Neuronal stem cell (in vitro differentiated cells): ENCODE measurements around the gene MS4A2.

Source experiments
- DNase-seq: peaks from one replicate; pipeline ENCODE4 v3.0.0-alpha.2; 2013; ENCODE audit warnings: low spot score
- H2AFZ ChIP-seq: one replicate; pipeline ENCODE4 v1.6.1; 2013; ENCODE audit warnings: mild to moderate bottlenecking, low read length, inconsistent platforms
- H2AK5ac ChIP-seq: 2 replicates; pipeline ENCODE4 v1.6.1; 2013; ENCODE audit warnings: low read depth, mild to moderate bottlenecking, inconsistent platforms, low read length, moderate library complexity, mixed read lengths
- H2BK120ac ChIP-seq: 2 replicates; pipeline ENCODE4 v1.6.1; 2013; ENCODE audit warnings: low read depth, mild to moderate bottlenecking, inconsistent platforms, low read length, moderate library complexity, mixed read lengths
- H2BK12ac ChIP-seq: one replicate; pipeline ENCODE4 v1.6.1; 2013; ENCODE audit warnings: low read length, inconsistent platforms
- H2BK15ac ChIP-seq: 2 replicates; pipeline ENCODE4 v1.6.1; 2013; ENCODE audit warnings: mild to moderate bottlenecking, low read length, inconsistent platforms, mixed read lengths
- H2BK5ac ChIP-seq: one replicate; pipeline ENCODE4 v1.6.1; 2013; ENCODE audit warnings: inconsistent platforms, mild to moderate bottlenecking, low read length, moderate library complexity
- H3K14ac ChIP-seq: one replicate; pipeline ENCODE4 v1.6.1; 2013; ENCODE audit warnings: low read length, inconsistent platforms
- H3K18ac ChIP-seq: 2 replicates; pipeline ENCODE4 v1.6.1; 2013; ENCODE audit warnings: low read length, inconsistent platforms
- H3K23ac ChIP-seq: 2 replicates; pipeline ENCODE4 v1.6.1; 2013; ENCODE audit warnings: low read depth, mild to moderate bottlenecking, mixed read lengths, low read length, inconsistent platforms; ENCODE audit not compliant: poor library complexity
- H3K27ac ChIP-seq: replicated peaks from 3 replicates; pipeline ENCODE4 v1.5.1; 2013; ENCODE audit warnings: low read length, inconsistent platforms
- H3K27me3 ChIP-seq, 3 experiments: 2 replicates each; pipeline ENCODE4 v1.6.1; 2013; ENCODE audit warnings: low read length in 3 of 3, mild to moderate bottlenecking in 2 of 3, inconsistent platforms in 1 of 3, low read depth in 1 of 3, mixed read lengths in 1 of 3, moderate library complexity in 1 of 3; ENCODE audit not compliant: control insufficient read depth in 3 of 3, insufficient read depth in 3 of 3
- H3K36me3 ChIP-seq, 2 donors: replicated peaks in 1 of 2; 2 replicates each; pipeline ENCODE4 v1.6.1; 2013; ENCODE audit warnings: low read length in 2 of 2; ENCODE audit not compliant: control insufficient read depth in 2 of 2, insufficient read depth in 2 of 2
- H3K4ac ChIP-seq: 2 replicates; pipeline ENCODE4 v1.6.1; 2013; ENCODE audit warnings: inconsistent platforms, mild to moderate bottlenecking, low read length, moderate library complexity
- H3K4me1 ChIP-seq, 2 donors: 1 replicate in 1 of 2; 2 replicates in 1 of 2; pipeline ENCODE4 v1.6.1; 2013; ENCODE audit warnings: low read length in 2 of 2, low read depth in 1 of 2; ENCODE audit not compliant: control insufficient read depth in 2 of 2, insufficient read depth in 1 of 2
- H3K4me2 ChIP-seq: one replicate; pipeline ENCODE4 v1.6.1; 2013; ENCODE audit warnings: mild to moderate bottlenecking, low read length, inconsistent platforms; ENCODE audit not compliant: insufficient read depth, poor library complexity, severe bottlenecking
- H3K4me3 ChIP-seq, 2 donors: 2 replicates each; pipeline ENCODE4 v1.5.1; 2013; ENCODE audit warnings: low read length in 2 of 2, mild to moderate bottlenecking in 2 of 2, inconsistent platforms in 1 of 2, moderate library complexity in 1 of 2
- H3K79me1 ChIP-seq: one replicate; pipeline ENCODE4 v1.6.1; 2013; ENCODE audit warnings: low read depth, mild to moderate bottlenecking, inconsistent platforms, low read length, moderate library complexity
- H3K9ac ChIP-seq: one replicate; pipeline ENCODE4 v1.6.1; 2013; ENCODE audit warnings: mild to moderate bottlenecking, low read depth, low read length, inconsistent platforms; ENCODE audit not compliant: poor library complexity
- H3K9me3 ChIP-seq, 2 donors: replicated peaks in 1 of 2; 2 replicates each; pipeline versions ENCODE3 to v1.6.1; 2013; ENCODE audit warnings: low read length in 2 of 2, mild to moderate bottlenecking in 2 of 2, inconsistent platforms in 1 of 2, low read depth in 1 of 2, mixed read lengths in 1 of 2, moderate library complexity in 1 of 2; ENCODE audit not compliant: control insufficient read depth in 2 of 2, insufficient read depth in 1 of 2
- H4K8ac ChIP-seq: one replicate; pipeline ENCODE4 v1.6.1; 2013; ENCODE audit warnings: low read depth, mild to moderate bottlenecking, inconsistent platforms, low read length, moderate library complexity
- H4K91ac ChIP-seq: one replicate; pipeline ENCODE4 v1.6.1; 2013; ENCODE audit warnings: low read length, low read depth, mild to moderate bottlenecking, inconsistent platforms; ENCODE audit not compliant: poor library complexity
- WGBS, 2 donors: extraction: QIAGEN DNeasy Blood & Tissue Kit; methylation state at CpG; one replicate each; pipeline ENCODE4 v1.1.7; 2013; ENCODE audit warnings: missing lambda C conversion rate in 2 of 2, mixed read lengths in 1 of 2; ENCODE audit not compliant: insufficient read length in 2 of 2, insufficient replicate concordance in 1 of 2; ENCODE audit errors: extremely low coverage in 2 of 2; 5-methylcytosine and 5-hydroxymethylcytosine counted together

MS4A2 gene

DNA sequence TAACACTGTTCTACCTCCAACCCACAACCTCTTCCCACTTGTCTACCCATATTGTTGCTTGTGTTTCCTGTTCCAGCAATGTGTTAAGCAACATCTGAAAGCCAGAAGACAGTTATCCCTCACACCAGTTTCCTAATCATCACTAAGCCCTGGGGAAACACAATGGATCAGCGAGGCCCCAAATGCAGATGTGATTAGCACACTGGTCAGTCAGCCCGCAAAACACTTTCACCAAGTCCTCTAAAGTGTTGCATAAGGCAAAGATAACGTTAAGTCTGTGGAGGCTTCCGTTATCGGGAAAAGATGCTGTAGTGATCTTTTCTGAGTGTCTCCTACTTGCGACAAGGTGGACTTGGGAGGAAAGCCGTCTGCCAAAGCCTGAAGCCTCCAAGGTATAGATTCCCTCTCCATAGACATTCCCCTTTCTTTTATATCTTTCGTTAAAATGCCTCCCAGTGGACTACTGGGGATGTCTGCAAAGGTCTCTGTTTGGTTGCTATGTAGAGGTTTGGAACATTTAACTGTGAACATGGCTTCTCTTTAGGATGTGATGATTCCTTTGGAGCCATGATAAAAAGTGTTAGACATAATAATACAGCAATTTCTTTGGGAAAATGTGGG, 32.0 kb upstream of the MS4A2 start, which contains the start of gene MS4A3:
Gene MS4A3 (plus strand): TSS at position 317 of the 621 bp plus-strand sequence. CDS start 4,496 bp downstream, outside the sequence.
- Histone ChIP-seq H4K8ac (no peak within 1 kb of the TSS), H2AFZ (no peak within 1 kb of the TSS), H3K4me3 (no peak within 1 kb of the TSS), H3K23ac (no peak within 1 kb of the TSS), H2AK5ac (no peak within 1 kb of the TSS), H2BK12ac (no peak within 1 kb of the TSS), H3K4ac (no peak within 1 kb of the TSS), H2BK5ac (no peak within 1 kb of the TSS), H3K4me2 (no peak within 1 kb of the TSS), H4K91ac (no peak within 1 kb of the TSS), H3K27me3 (no peaks in the 10 kb centered on the region), H3K27ac (no peak within 1 kb of the TSS), H3K9me3 (peaks cover 0 to 1% of the 10 kb centered on the region in 2 donors), H2BK15ac (no peak within 1 kb of the TSS), H3K79me1 (no peaks in the 10 kb centered on the region), H3K4me1 (no peaks in the 10 kb centered on the region), H3K14ac (no peak within 1 kb of the TSS), H2BK120ac (no peak within 1 kb of the TSS), H3K36me3 (no peaks in the 10 kb centered on the region), H3K9ac (no peak within 1 kb of the TSS), H3K18ac (no peak within 1 kb of the TSS)
- DNase-seq = no peak
- no CpG with 5 or more reads among the region's 8 CpGs for WGBS, 2 donors

DNA sequence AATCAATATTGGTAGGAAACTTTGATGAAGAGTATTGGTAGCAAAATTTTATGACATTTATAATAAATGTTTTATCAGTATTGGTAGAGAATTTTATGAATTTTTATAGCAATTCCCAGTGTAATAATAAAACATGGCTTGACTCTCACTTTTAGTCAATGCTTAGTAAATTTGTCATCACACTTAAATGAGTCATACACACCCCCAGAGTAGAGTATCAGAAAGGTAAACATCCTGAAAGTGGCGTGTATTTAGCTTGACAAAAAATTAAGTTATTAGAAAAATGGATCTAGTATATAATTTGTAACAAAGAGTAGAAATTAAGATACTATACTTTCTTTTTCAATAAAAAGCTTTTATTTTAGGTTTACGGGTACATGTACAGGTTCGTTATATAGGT, 29.4 kb upstream of the MS4A2 start:
- Histone ChIP-seq H2AFZ (no peak overlapping the region), H3K27me3 (no peaks in the 10 kb centered on the region), H3K4ac (no peak overlapping the region), H3K4me3 (no peak overlapping the region), H3K27ac (no peak overlapping the region), H3K9ac (no peak overlapping the region), H2AK5ac (no peak overlapping the region), H3K4me1 (no peaks in the 10 kb centered on the region), H3K4me2 (no peak overlapping the region), H2BK15ac (no peak overlapping the region), H2BK12ac (no peak overlapping the region), H3K79me1 (no peaks in the 10 kb centered on the region), H3K9me3 (peaks cover 0 to 1% of the 10 kb centered on the region in 2 donors), H3K18ac (no peak overlapping the region), H2BK120ac (no peak overlapping the region), H3K36me3 (no peaks in the 10 kb centered on the region), H4K8ac (no peak overlapping the region), H3K14ac (no peak overlapping the region), H2BK5ac (no peak overlapping the region), H4K91ac (no peak overlapping the region), H3K23ac (no peak overlapping the region)
- DNase-seq = no peak
- no CpG with 5 or more reads among the region's 3 CpGs for WGBS, 2 donors

DNA sequence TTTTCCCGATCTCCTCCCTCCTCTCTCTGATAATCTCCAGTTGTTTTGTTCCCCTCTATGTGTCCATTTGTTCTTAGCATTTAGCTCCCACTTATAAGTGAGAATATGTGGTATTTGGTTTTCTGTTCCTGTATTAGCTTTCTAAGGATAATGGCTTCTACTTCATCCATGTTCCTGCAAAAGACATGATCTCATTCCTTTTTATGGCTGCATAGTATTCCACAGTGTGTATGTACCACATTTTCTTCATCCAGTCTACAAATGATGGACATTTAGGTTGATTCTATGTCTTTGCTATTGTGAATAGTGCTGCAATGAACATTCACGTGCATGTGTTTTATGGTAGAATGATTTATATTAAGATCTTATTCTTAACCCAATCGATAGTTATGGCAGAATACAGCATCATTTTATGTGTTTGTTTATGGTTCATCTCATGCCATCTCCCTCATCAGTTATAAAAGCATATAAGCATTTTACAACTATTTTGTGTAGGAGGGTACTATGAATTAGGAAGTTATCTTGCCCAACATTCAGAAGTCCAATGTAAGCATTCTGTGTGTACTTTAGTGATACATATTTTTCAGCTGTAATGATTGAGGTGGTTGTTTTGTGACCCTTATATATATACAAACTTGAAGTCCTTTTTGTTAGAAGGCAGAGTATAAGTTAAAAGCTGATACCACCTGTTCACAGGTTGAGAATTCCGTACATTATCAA, 28.8 kb upstream of the MS4A2 start:
- no peaks in the 10 kb centered on the region for H3K27me3 ChIP-seq
- no peaks in the 10 kb centered on the region for H3K79me1 ChIP-seq
- H3K4ac ChIP-seq = no peak overlapping the region
- H3K36me3 ChIP-seq = no peaks in the 10 kb centered on the region
- no peak overlapping the region for H2BK5ac ChIP-seq
- no peak overlapping the region for H4K91ac ChIP-seq
- DNase-seq = no peak
- no peak overlapping the region for H3K4me2 ChIP-seq
- no peak overlapping the region for H4K8ac ChIP-seq
- H3K18ac ChIP-seq = no peak overlapping the region
- H3K4me3 ChIP-seq = no peak overlapping the region
- H3K9me3 ChIP-seq = peaks cover 0 to 1% of the 10 kb centered on the region in 2 donors
- no peak overlapping the region for H2BK15ac ChIP-seq
- no peaks in the 10 kb centered on the region for H3K4me1 ChIP-seq
- H3K9ac ChIP-seq = no peak overlapping the region
- WGBS, 2 donors = no CpG with 5 or more reads among the region's 4 CpGs
- no peak overlapping the region for H3K14ac ChIP-seq
- H2AK5ac ChIP-seq = no peak overlapping the region
- H2AFZ ChIP-seq = no peak overlapping the region
- no peak overlapping the region for H3K27ac ChIP-seq
- no peak overlapping the region for H2BK12ac ChIP-seq
- H3K23ac ChIP-seq = no peak overlapping the region
- H2BK120ac ChIP-seq = no peak overlapping the region

DNA sequence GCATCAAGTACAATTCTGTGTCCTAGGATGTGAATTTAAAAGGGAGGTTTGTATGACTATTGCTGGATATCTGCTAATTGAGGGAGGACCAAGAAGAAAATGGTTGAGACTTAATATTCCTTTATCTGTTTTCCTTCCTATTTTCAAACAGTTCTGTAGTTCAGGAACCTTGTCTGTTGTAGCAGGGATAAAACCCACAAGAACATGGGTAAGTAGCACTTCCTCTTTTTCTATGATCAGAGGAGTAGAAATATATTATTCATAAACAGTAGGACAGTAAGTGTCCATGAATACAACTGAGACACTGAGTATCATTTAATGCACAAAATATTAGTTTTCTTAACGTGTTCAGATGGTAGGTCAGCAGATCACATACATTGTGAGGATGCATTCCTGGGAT, 24.4 kb upstream of the MS4A2 start:
- Histone ChIP-seq H2AFZ (no peak overlapping the region), H3K4me2 (no peak overlapping the region), H3K9me3 (no peaks in the 10 kb centered on the region), H3K14ac (no peak overlapping the region), H2BK12ac (no peak overlapping the region), H3K27me3 (no peaks in the 10 kb centered on the region), H3K4ac (no peak overlapping the region), H3K4me1 (no peaks in the 10 kb centered on the region), H2AK5ac (no peak overlapping the region), H3K36me3 (no peaks in the 10 kb centered on the region), H3K18ac (no peak overlapping the region), H2BK5ac (no peak overlapping the region), H4K91ac (no peak overlapping the region), H2BK15ac (no peak overlapping the region), H3K23ac (no peak overlapping the region), H3K4me3 (no peak overlapping the region), H4K8ac (no peak overlapping the region), H3K9ac (no peak overlapping the region), H2BK120ac (no peak overlapping the region), H3K27ac (no peak overlapping the region), H3K79me1 (no peaks in the 10 kb centered on the region)
- no CpG with 5 or more reads among the region's 1 CpG for WGBS, 2 donors
- DNase-seq = no peak
